GM12865 (cell line): Measurements from ENCODE around the gene TRAK1.

Source experiments
- DNase-seq: peaks from one replicate; pipeline ENCODE4 v3.0.0; 2010; ENCODE audit warnings: low read depth
- H3K4me3 ChIP-seq: 2 replicates; pipeline ENCODE4 v1.5.1; 2011; ENCODE audit warnings: mild to moderate bottlenecking, low read depth, low read length, control low read depth
- TF ChIP-seq, protein P1 (sequence below): IDR thresholded peaks from 2 replicates; pipeline ENCODE4 v1.5.1; 2011; ENCODE audit warnings: low read length, control low read depth, low read depth, inconsistent platforms; ENCODE audit not compliant: insufficient read depth; ENCODE audit errors: missing control alignments

TRAK1 gene

DNA sequence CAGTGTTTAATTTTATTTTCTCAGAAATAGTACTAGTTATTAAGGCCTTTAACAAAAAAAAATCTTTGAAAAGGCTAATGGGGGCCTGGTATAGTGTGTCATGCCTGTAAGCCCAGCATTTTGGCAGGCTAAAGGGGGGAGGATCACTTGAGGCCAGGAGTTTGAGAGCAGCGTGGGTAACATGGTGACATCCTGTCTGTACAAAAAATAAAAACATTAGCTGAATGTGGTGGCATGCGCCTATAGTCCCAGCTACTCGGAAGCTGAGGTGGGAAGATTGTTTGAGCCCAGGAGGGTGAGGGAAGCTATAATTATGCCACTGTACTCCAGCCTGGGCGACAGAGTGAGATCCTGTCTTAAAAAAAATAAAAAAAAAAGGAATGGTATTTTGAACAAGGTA, 61.9 kb downstream of the TRAK1 start:
- H3K4me3 ChIP-seq, result no peak overlapping the region
- DNase-seq, result no peak
- TF ChIP-seq, protein P1, sequence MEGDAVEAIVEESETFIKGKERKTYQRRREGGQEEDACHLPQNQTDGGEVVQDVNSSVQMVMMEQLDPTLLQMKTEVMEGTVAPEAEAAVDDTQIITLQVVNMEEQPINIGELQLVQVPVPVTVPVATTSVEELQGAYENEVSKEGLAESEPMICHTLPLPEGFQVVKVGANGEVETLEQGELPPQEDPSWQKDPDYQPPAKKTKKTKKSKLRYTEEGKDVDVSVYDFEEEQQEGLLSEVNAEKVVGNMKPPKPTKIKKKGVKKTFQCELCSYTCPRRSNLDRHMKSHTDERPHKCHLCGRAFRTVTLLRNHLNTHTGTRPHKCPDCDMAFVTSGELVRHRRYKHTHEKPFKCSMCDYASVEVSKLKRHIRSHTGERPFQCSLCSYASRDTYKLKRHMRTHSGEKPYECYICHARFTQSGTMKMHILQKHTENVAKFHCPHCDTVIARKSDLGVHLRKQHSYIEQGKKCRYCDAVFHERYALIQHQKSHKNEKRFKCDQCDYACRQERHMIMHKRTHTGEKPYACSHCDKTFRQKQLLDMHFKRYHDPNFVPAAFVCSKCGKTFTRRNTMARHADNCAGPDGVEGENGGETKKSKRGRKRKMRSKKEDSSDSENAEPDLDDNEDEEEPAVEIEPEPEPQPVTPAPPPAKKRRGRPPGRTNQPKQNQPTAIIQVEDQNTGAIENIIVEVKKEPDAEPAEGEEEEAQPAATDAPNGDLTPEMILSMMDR, result no peak

DNA sequence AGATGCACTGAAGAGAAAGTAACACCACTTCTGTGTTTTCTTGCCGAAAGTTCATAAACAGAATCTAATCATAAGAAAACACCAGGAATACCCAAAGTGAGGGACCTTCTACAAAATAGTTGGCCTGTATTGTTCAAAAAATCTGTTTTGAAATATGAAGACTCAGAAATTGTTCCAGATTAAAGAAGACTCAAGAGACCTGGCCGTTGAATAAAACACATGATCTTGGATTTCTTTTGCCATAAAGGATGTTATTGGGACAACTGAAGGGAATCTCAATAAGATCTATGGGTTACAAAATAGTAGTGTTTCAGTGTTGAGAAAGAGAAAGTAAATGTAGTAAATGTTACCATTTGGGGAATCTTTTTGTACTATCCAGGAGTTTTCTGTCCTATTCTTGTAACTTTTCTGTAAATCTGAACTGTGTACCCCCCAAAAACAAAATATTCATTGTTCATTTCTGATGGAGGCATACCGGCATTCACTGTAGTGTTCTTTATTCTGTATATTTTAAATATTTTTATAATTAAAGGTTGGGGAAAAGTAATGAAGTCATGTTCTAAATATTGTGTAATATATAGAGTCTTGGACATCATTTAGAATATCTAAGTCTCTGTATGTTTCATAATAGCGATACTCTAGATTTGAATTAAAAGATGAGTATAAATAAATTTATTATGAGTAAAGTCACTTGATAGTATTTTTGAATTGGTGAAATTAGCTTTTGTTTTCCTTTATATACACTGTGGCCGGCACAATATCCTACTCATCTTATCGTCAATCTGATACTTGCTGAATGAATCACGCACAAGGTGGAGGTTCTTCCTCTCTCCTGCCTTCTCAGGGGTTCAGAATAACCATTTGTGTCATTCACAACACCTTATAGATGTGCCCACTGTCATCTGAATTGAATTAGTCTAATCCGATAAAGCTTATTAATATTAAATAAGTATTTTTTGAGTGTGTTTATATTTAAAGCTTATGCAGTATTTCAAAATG, 66.7 kb downstream of the TRAK1 start:
- peak; percentile 55 for DNase-seq
- TF ChIP-seq, protein P1, result no peak
- H3K4me3 ChIP-seq, result no peak overlapping the region

DNA sequence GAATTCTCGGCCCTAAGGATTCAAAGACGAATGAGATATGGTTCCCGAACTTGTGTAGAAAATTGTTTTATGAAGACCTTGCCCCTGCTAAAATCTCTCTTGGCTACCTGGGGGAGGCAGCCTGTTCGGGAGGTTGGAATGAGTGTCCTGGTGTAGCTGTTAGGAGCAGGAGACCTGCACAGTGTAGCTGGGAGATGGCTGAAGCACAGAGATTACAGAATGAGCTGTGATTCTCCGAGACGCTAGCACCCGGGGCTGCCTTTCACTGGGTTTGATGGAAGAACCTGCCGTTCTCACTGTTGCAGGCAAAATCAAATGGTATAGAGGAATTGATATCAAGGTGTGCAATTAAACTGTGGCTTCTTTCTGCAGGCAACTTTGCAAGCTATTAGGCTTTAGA, 68.0 kb downstream of the TRAK1 start:
- DNase-seq, result no peak
- peak overlapping the region; percentile 0 for H3K4me3 ChIP-seq
- TF ChIP-seq, protein P1, result no peak

DNA sequence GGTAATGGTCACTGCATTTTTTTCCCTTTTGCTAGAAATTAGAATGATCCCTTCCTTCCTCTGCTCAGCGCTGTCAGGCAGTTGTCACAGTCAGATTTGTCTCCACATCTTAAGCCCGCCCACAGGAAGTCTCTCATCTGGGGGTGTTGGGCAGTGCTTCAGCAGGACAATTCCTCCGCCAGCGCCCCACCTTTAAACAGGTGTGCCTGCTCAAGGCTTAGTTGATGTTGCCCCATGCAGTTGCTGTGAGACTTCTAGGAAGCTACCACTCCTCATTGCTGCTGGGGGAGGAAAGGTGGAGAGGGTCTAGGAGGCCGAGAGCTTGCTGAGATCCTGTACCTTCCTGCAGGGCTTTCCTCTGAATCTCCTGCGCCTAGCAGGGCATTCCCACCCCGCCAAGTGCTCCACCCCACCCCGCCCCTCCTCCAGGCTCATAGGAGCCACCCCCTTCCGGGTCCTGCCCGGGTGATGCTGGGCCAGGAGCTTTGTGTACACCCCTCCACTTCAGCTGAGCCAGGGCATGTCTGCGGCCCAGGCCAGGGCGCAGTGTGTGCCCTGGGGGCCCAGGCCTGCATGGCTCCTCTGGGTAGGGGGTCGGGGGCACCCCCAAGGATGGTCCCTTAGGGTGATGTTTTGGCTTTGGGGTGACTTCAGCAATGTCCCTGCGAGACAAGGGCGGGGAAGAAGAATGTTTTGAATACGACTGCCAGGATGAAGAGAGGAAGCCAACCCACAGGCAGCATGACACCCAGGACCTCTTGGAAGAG, 68.7 kb downstream of the TRAK1 start:
- TF ChIP-seq, protein P1, result no peak
- peak overlapping the region; percentile 0 for H3K4me3 ChIP-seq
- DNase-seq, result peak; percentile 79

DNA sequence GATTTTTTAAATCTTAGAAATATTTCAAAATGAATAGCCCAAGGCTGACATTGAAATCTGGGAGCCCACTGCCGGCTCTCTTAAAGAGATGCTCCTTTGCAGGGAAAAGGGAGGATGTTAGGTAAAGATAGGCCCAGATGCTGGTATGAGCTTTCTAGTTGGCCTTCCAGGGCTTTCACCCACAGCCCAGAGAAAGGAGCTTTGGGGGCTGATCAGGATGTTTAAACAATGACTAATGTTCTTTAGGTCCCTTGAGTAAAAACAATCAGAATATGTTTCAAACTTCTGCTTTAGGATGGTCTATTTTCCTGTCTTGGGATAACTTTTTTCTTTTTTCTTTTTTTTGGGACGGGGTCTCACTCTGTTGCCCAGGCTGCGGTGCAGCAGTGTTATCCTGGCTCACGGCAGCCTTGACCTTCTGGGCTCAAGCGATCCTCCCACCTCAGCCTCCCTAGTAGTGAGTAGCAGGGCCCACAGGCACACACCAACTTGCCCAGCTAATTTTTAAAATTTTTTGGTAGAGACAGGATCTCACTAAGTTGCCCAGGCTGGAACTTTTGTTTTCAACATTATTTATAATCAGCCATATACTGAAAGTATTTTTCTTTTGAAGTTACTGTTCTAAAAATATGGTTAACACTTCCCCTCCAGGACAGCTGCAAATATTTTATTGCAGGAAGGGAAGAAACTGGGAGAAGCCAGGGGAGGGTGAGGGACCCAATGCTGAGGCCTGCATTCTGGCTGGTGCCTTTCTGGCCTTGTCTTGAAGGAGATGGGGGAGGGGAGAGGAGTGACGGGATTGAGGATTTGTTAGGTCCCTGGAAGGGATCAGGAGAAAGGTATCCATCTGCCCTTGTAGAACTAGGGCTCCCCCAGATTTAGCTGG, 70.1 kb downstream of the TRAK1 start:
- DNase-seq, result no peak
- TF ChIP-seq, protein P1, result no peak
- H3K4me3 ChIP-seq, result no peak overlapping the region; the same call in 1 of the 2 replicates

DNA sequence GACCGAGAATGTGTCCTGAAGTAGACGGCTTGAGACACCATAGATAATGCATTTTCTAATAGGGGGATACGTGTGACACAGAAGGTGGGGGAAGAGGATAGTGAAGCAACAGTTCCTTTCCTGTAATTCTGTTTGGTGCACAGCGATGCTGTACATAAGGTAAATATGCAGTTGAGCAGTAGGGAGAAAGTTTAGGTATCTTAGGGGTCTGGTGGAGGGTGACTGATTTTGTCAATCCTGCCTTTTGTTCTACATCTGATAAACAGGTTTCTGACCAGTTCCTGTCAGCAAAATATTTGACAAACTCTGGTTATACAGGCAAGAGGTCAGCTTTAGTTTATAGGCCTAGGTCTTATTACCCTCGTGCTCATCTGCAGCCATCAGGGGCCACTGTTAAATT, 71.3 kb downstream of the TRAK1 start:
- DNase-seq, result no peak
- TF ChIP-seq, protein P1, result no peak
- H3K4me3 ChIP-seq, result no peak overlapping the region
